Right lobe of liver (tissue), 6 donors: ENCODE measurements around the gene NUP214. TPM values are rescaled to one million over a fixed set of nuclear protein-coding genes. Genes with fewer than 3 reads are reported as not detected.
"Not testable (repeated sequence)": the region's sequence is repeated elsewhere in the genome, so short reads cannot be mapped to it uniquely, and the experiment has no call there.

ENCODE experiments used
- ATAC-seq, 4 donors: fragments of 200-7000 bp; cut with Tn5 transposase; one replicate each; pipeline ENCODE4 v1.9.1; 2020; ENCODE audit warnings: mild to moderate bottlenecking in 4 of 4, moderate library complexity in 4 of 4
- DNase-seq, 3 donors: peaks; one replicate each; pipeline ENCODE4 v3.0.0-alpha.2; 2020
- H3K27ac ChIP-seq, 3 donors: fragments of 200-600 bp; one replicate each; pipeline ENCODE4 v1.8.0; 2022
- H3K27me3 ChIP-seq, 2 donors: fragments of 200-600 bp; one replicate each; pipeline ENCODE4 v1.8.0; 2022
- H3K36me3 ChIP-seq, 4 donors: fragments of 200-600 bp; sonication (generic) in 1 of 4; one replicate each; pipeline versions ENCODE4 v1.5.1 to v1.8.0; 2017 to 2022; ENCODE audit warnings: control low read depth in 1 of 4
- H3K4me1 ChIP-seq, 4 donors: fragments of 200-600 bp; sonication (generic) in 1 of 4; one replicate each; pipeline versions ENCODE4 v1.5.1 to v1.8.0; 2017 to 2022; ENCODE audit warnings: control low read depth in 1 of 4
- H3K4me3 ChIP-seq, 3 donors: fragments of 200-600 bp; one replicate each; pipeline ENCODE4 v1.8.0; 2022
- H3K9me3 ChIP-seq, 4 donors: fragments of 200-600 bp; sonication (generic) in 1 of 4; one replicate each; pipeline versions ENCODE4 v1.5.1 to v1.8.0; 2017 to 2022; ENCODE audit warnings: control low read depth in 1 of 4
- POLR2A ChIP-seq: fragments of 450-650 bp; IDR thresholded peaks from one replicate; pipeline ENCODE4 v1.6.1; 2017; ENCODE audit warnings: antibody characterized with exemption, mild to moderate bottlenecking
- WGBS: methylation state at CpG from one replicate; pipeline ENCODE4 v1.1.6; 2018; ENCODE audit warnings: low coverage, low lambda C conversion rate; ENCODE audit not compliant: insufficient coverage; ENCODE audit errors: missing lambda C conversion rate; 5-methylcytosine and 5-hydroxymethylcytosine counted together
- intact Hi-C, 2 donors: fragments of 100-400 bp; cut with DNase I; formaldehyde crosslinking; loops; one replicate each; pipeline versions ENCODE4 v1.11.2 to v1.14.1; 2022
- total RNA-seq, 6 experiments: library from RNA; depleted of rRNA in 2 of 6; stranded (reverse); fragments of >200 nt in 2 of 6; fragmentation: NEBNext Ultra II Directional in 3 of 6; extraction: Animal tissue kit (Norgen Biotek cat#: 25700) in 3 of 6; gene quantifications; one replicate each; pipeline versions ENCODE4 v1.1.0 to v1.2.4, GENCODE V29; 2016 to 2023
- TF ChIP-seq, protein P1 (sequence below), 4 donors: fragments of 200-600 bp in 3 of 4; fragments of 450-650 bp in 1 of 4; IDR thresholded peaks; one replicate each; pipeline versions ENCODE4 v1.5.1 to v1.8.0; 2016 to 2022; ENCODE audit warnings: antibody characterized with exemption in 4 of 4, mild to moderate bottlenecking in 2 of 4
- donor health status: DM: no; HTN: yes; CAD: no.
- donor health status: DM: no; HTN: no; CAD: no.
- donor health status: DM: no; HTN: no; CAD: no.
- donor health status: DM: no; HTN: yes; CAD: no.
- donor health status: DM: no; HTN: yes; CAD: no.

The NUP214 gene
- total RNA-seq, 6 experiments from 2014 or later = 22.5 to 31.1 (median 27.5) TPM

- Histone ChIP-seq H3K27ac (no peak overlapping the region), H3K36me3 (no peaks in the 10 kb centered on the region), H3K27me3 (no peaks in the 10 kb centered on the region), H3K4me3 (no peak overlapping the region), H3K9me3 (no peaks in the 10 kb centered on the region), H3K4me1 (no peaks in the 10 kb centered on the region)
- ATAC-seq (no peak), DNase-seq (peak in 1 of 3 donors; percentile 20)
- intact Hi-C loops = no loop called here
- TF ChIP-seq, protein P1, sequence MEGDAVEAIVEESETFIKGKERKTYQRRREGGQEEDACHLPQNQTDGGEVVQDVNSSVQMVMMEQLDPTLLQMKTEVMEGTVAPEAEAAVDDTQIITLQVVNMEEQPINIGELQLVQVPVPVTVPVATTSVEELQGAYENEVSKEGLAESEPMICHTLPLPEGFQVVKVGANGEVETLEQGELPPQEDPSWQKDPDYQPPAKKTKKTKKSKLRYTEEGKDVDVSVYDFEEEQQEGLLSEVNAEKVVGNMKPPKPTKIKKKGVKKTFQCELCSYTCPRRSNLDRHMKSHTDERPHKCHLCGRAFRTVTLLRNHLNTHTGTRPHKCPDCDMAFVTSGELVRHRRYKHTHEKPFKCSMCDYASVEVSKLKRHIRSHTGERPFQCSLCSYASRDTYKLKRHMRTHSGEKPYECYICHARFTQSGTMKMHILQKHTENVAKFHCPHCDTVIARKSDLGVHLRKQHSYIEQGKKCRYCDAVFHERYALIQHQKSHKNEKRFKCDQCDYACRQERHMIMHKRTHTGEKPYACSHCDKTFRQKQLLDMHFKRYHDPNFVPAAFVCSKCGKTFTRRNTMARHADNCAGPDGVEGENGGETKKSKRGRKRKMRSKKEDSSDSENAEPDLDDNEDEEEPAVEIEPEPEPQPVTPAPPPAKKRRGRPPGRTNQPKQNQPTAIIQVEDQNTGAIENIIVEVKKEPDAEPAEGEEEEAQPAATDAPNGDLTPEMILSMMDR (IDR thresholded peaks at IDR 0.05) = no peak
- no peak for TF ChIP-seq POLR2A
- WGBS = 82% methylated on average over 4 of the region's 8 CpGs
Observed at GRCh38 chr9:131114084-131114535, 11.3 kb upstream of the NUP214 start.

- H3K27ac ChIP-seq, H3K4me3 ChIP-seq, H3K36me3 ChIP-seq, intact Hi-C loops, H3K27me3 ChIP-seq, H3K4me1 ChIP-seq, ATAC-seq, H3K9me3 ChIP-seq: not testable (repeated sequence)
- WGBS = 85% methylated on average over 4 of the region's 6 CpGs
- peak in 1 of 3 donors; percentile 1 for DNase-seq
Observed at GRCh38 chr9:131115360-131115742, 10.0 kb upstream of the NUP214 start.

GRCh38 chr9:131116281-131117120, 8.9 kb upstream of the NUP214 start:
- no peaks in the 10 kb centered on the region for H3K27me3 ChIP-seq
- WGBS = 63% methylated on average over 16 of the region's 22 CpGs
- no peak overlapping the region for H3K27ac ChIP-seq

GRCh38 chr9:131117121-131117761, 8.1 kb upstream of the NUP214 start:
- DNase-seq = peak in 1 of 3 donors; percentile 16
- H3K4me3 ChIP-seq = no peak overlapping the region
- no peaks in the 10 kb centered on the region for H3K9me3 ChIP-seq
- intact Hi-C loops = no loop called here
- no peaks in the 10 kb centered on the region for H3K36me3 ChIP-seq
- H3K4me1 ChIP-seq = no peaks in the 10 kb centered on the region
- 55% methylated on average over 4 of the region's 13 CpGs for WGBS
- ATAC-seq = peak in 2 of 4 donors; percentile 16 to 31
- no peaks in the 10 kb centered on the region for H3K27me3 ChIP-seq
- H3K27ac ChIP-seq = no peak overlapping the region
- TF ChIP-seq POLR2A = no peak
- TF ChIP-seq, protein P1 (IDR thresholded peaks at IDR 0.05) = no peak

More at GRCh38 chr9:131116281-131117120, 8.9 kb upstream of the NUP214 start:
- ATAC-seq = peak in 2 of 4 donors; percentile 32 to 51
- peak in 1 of 3 donors; percentile 40 for DNase-seq
- no peaks in the 10 kb centered on the region for H3K9me3 ChIP-seq
- no peaks in the 10 kb centered on the region for H3K36me3 ChIP-seq
- no peak overlapping the region for H3K4me3 ChIP-seq
- no peak for TF ChIP-seq POLR2A
- TF ChIP-seq, protein P1 (IDR thresholded peaks at IDR 0.05) = no peak
- intact Hi-C loops = no loop called here
- no peaks in the 10 kb centered on the region for H3K4me1 ChIP-seq

DNA sequence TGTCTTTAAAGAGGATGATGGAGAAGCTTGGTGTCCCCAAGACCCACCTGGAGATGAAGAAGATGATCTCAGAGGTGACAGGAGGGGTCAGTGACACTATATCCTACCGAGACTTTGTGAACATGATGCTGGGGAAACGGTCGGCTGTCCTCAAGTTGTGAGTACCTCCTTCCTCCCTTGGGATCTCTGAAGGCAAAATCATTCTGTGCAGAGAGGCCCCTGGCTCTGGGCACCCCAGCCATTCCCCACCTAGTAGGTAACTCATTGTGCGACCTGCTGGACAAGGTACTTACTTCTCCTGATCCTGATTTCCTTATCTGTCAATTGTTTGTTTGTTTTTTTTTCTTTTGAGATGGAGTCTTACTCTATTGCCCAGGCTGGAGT, 7.6 kb upstream of the NUP214 start:
- Histone ChIP-seq H3K36me3 (no peaks in the 10 kb centered on the region), H3K4me1 (no peaks in the 10 kb centered on the region), H3K9me3 (no peaks in the 10 kb centered on the region), H3K4me3 (no peak overlapping the region), H3K27ac (no peak overlapping the region), H3K27me3 (no peaks in the 10 kb centered on the region)
- intact Hi-C loops = no loop called here
- DNase-seq = peak in 1 of 3 donors; percentile 12
- TF ChIP-seq, protein P1 (IDR thresholded peaks at IDR 0.05) = no peak
- TF ChIP-seq POLR2A = no peak
- no peak for ATAC-seq
- WGBS = 55% methylated on average over 4 of the region's 4 CpGs
